HPDE6-E6E7 (cell line): ENCODE results near the gene KRT6A.

Experiments
- DNase-seq: peaks from one replicate; pipeline ENCODE4 v3.0.0; 2011; ENCODE audit warnings: missing footprints; ENCODE audit errors: extremely low spot score

KRT6A gene

GRCh38 chr12:52524898-52525591 lies 32.0 kb upstream of the KRT6A start:
- DNase-seq, result peak; percentile 59

GRCh38 chr12:52524241-52524897 lies 31.3 kb upstream of the KRT6A start:
- no peak for DNase-seq

GRCh38 chr12:52523824-52524223 lies 30.8 kb upstream of the KRT6A start:
- no peak for DNase-seq

GRCh38 chr12:52522346-52523011 lies 29.4 kb upstream of the KRT6A start:
- no peak for DNase-seq

DNA sequence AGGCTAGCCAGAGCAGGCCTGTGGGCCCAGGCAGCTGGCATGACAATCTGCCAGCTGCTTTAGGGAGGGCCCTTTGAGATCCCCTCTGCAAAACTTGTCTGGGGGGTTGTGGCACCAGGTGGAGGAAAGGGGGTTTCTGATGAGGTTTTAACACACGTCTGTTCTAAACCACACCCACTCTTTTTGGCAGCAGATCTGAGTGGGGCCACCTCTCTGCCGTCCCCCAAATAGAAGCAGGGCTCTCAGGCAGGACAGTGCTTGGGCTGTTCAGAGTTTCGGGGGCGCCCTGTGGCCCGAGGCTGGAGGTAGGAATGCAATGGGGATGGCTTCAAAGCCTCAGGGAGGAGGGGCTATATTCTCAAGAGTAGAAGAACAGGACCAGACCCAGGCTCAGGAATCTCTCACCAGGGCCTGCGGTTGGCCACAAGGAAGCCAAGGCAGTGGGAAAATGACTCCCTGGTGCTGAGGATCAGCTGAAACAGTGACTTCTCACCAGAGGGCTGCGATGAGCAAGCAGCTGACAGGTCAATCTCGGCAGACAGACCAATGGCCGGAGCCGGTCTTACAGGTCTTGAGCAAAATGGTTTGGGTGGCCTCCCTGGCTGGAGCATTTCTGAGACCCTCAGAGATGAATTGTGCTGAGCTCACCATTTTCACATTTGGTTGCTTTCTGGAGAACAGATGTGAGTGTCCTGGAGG lies 28.7 kb upstream of the KRT6A start:
- DNase-seq, result peak; percentile 53

GRCh38 chr12:52521175-52521567 lies 28.1 kb upstream of the KRT6A start:
- DNase-seq, result peak; percentile 60

DNA sequence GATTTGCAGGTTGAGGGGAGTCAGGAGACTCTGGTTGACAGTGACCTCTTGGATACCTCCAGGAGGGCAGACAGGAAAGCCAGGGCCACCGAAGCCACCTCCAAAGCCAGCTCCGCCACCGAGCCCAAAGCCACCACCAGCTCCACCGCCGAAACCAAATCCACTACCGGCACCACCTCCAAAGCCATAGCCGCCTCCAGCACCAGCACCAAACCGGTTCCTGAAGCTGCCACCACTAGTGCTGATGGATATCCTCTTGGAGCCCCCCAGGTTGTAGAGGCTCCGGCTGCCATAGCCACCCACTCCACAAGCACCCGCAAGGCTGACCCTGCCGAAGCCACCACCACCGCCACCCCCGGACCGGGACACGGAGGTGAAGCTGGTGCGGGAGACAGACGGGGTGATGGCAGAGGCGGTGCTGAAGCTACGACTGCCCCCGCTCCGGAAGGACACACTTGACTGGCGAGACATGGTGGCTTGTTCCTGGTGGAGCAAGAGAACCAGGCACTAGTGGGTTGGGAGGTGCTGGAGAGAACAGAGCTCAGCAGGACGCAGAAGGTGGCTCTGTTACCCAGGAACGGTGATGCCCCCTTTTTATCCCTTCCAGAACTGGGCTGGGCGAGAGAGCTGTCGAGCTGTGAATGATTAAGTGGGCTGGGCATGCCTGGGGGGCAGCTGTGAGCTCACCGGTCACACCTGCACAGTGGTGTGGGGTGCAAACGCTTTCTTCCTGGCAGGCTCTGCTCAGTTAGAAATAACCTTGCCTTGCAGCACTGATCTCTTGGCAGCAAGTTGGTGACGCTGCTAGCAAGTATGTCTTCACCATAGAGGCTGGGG lies 27.0 kb upstream of the KRT6A start, which contains the start of gene KRT5:
KRT5 (minus strand) TSS at position 569 of the 837 bp plus-strand sequence; CDS start at position 471, 98 bp downstream.
- peak; percentile 80 for DNase-seq

DNA sequence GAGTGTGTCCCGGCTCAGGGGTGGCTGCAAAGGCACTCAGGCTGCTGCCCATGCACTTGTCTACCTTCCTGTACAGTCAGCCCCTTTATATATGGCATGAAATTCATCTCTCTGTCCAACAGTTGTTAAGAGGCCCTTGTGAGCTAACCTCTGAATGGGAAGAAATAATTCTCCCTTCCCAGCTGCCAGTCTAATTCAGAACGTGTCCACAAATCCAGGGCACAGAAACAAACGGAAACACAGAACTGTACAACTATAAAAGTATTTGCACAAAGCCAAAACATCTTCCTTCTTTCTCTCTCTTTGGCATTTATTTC lies 26.3 kb upstream of the KRT6A start:
- DNase-seq, result no peak

DNA sequence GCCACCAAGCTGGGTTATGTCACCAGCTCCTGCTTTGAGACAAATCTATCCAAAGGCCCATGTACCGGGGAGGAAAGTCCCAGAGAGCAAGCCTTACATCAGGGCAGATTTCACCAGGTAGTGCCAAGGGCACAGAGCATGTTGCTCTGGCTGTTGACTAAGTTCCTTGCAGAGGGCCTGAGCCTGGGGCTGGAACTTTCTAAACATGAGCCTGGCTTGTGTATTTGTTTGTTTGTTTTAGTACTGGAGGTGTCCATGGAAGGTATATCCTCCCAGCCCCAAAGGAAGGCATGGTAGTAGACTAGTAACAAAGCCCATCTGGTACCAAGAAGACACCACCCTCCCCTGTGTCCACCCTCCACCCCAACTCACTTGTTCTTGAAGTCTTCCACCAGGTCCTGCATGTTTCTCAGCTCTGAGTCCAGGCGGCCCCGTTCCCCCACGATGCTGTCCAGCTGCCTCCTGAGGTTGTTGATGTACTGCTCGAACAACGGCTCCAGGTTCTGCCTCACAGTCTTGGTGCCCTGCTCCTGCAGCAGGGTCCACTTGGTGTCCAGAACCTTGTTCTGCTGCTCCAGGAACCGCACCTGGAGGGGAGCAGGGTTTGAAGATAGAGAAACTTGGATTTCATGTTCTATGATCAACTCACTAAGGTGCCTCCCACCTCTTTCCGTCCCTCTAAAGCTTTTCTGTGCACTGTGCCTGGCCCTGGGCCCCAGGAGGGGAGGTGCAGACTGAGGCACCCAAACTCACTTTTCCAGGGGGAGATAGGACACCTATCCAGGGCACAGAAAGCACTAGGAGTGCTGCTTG lies 25.7 kb upstream of the KRT6A start:
- DNase-seq, result no peak

DNA sequence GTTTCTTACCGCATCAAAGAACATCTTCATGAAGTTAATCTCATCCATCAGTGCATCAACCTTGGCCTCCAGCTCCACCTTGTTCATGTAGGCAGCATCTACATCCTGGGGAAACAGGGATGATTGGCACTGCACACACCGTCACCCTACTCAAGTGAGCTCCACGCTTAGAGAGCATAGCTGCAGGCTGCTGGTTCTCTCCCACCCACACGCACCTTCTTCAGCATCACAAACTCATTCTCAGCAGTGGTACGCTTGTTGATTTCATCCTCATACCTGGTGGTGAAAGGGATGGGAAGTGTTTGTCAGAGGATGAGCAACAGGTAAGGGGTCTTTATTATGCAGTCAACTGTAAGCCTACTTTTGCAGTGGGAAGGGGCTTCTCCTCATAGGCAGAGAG lies 24.8 kb upstream of the KRT6A start:
- DNase-seq, result no peak

GRCh38 chr12:52517005-52517835 lies 24.2 kb upstream of the KRT6A start:
- no peak for DNase-seq

DNA sequence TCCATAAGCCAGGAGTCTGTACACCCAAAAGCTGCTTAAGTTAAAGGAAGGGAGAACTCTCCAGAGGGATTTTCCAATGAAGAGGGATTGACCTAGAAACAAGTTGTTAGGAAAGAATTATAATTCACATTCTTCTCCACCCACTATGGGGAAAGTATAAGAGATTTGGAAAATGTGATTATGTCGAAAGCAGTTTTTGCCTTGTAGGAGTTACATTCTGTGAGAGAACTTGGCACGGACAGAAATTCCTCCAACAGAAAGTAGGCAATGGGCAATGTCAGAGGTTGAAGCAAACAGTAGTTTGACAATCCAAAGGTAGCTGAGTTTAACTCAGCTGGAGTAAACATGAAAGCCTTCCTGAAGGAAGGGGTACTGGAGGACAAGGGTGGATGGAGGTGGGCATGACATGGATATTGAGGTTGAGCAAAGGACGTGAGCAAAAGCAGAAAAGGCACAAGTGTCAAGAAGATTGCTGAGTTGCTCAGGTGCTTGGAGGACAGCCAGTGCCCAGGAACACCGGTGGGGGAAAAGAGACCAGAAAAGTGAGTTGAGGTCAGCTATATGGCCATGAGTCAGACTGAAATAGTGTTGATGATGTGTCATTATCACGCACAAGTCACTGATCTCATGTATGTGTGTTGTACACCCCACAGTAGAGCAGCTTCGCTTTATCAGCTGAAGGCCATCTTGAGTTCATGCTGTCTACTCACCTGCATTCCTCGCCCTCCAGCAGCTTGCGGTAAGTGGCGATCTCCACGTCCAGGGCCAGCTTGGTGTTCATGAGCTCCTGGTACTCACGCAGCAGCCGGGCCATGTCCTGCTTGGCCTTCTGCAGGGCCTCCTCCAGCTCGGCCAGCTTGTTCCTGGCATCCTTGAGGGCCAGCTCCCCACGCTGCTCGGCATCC lies 23.1 kb upstream of the KRT6A start:
- DNase-seq, result no peak

DNA sequence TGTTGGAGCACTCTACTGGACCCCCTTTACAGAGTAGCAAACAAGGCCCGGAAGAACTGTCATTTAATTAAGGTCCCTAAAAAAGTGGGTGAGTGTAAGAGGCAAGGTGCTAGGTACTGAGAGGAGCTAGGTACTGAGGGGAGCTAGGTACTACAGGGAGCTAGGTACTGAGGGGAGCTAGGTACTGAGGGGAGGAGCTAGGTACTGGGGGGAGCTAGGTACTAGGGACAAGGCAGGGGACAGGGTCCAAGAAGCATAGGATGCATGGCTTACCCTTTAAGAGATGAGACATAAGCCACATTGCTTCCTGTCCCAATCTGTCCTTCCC lies 22.2 kb upstream of the KRT6A start:
- no peak for DNase-seq

- DNase-seq, result no peak
Observed at GRCh38 chr12:52514471-52515318, 21.6 kb upstream of the KRT6A start.

GRCh38 chr12:52513736-52514135 lies 20.7 kb upstream of the KRT6A start:
- DNase-seq, result no peak

DNA sequence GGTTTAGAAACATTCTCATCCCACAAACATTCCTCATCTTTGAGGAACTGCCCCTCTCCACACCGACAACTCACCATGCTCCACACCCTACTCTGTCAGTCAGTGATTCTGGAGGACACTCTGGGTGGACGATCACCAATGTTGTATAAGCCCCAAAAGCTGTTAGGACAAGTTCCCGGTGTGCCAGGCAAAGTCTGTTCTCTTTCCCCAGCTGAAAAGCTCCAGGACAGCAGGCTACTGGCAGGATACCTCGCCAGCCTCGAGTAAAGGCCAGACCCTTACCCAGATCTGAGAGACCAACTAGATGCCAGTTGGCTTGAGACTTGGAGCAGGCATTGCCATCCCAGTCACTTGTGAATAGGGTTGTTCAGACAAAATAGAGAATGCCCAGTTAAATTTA lies 15.2 kb upstream of the KRT6A start:
- no peak for DNase-seq

- DNase-seq, result no peak
Observed at GRCh38 chr12:52506858-52507715, 14.0 kb upstream of the KRT6A start.
